NCI-H1092 (cell line): ENCODE results near the gene SVEP1.
"Not testable (repeated sequence)": the region's sequence is repeated elsewhere in the genome, so short reads cannot be mapped to it uniquely, and the experiment has no call there.

Source experiments
- DNase-seq: peaks from one replicate; lab custom pipeline; 2025; lab: John Stamatoyannopoulos, UW

The SVEP1 gene

GRCh38 chr9:110358992-110359391, 220.5 kb downstream of the SVEP1 start:
- not testable (repeated sequence) for DNase-seq

DNA sequence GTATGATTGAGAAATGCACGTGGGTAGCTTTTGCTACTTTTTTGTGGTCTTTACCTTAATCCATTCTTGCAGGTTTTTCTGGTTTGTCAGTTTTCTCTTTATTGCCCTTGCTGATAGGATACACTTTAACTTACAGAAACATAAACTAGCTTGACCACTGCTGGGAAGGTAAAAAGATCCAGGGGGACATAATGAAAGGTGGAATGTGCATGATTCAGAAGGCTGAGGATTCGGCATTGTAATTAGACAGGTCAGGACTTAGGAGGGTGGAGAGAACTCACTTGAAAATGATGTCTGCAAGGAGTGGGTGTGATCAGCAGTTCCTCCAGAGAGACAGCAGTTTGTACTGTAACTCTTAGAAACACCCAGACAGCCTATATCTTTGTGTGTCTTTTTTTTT, 222.0 kb downstream of the SVEP1 start:
- DNase-seq, result no peak

DNA sequence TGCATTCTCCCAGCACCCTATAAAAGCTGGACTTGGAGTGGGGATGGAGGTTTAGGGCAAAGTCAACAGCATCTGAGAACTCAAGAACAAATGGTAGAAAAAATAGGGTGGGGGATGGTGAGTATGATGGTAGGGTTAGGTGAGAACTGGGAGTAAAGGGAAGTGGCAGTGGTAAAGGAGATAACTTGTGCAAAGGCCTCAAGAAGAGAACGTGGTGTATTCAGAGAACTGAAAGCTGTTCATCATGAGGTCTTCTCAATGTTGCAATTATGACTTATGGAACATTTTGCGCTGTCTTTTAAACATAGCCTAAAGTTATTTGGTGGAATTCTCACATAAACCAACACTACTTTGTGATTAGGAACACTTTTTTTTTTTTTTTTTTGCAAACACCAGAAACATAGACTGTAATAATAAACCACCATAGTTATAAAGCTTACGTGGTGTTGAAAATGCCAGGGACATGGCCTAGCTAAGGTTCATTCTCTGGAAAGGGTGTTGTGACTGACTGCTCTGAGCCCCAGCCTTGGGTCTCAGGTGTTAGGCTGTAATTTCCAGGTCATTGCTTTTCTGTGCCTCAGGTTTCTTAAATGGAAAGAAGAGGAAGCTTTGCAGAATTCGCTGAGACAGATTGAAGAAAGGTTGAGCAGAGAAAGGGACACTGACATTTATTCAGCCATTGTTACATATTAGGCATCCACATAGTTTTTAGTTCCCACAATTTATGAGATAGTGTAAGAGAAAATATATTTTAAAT, 222.7 kb downstream of the SVEP1 start:
- no peak for DNase-seq

- no peak for DNase-seq
These were observed 223.6 kb downstream of the SVEP1 start for GRCh38 chr9:110355911-110356310.

DNA sequence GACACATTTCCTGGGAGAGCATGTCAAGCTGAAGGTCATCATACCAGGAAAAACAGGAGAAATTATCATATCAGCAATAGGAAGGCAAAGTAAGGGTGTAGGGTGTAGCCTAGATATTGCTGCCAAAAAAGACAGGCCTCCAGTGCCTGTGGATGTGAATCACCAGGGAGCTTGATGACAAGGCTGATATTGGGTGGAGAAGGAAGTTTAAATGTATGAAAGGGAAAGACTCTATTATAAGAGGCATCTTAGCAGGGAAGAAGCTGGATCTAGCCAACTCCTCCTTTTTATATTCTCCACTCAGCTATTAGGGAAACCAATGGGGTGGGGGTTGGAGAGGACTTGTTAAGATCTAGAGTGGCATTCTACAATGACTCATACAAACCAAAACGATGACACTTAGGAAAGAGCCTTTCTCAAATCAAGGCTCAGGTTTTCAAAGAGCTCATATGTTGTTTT, 228.5 kb downstream of the SVEP1 start:
- DNase-seq, result no peak

DNA sequence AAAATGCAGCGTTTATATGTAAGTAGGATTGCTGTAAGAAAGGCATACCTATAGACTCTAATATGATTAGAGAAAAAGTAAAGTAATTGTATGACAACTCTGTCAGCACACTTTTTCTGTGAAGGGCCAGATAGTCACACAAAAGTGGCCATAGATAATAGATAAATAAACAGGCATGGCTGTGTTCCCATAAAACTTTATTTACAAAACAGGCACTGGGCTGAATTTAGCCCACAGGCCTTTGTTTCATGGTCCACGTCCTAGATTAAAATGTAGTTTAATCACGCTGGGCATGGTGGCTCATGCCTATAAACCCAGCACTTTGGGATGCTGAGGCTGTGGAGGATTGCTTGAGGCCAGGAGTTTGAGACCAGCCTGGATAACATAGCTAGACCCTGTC, 233.2 kb downstream of the SVEP1 start:
- no peak for DNase-seq

GRCh38 chr9:110344821-110345220, 234.7 kb downstream of the SVEP1 start:
- no peak for DNase-seq

- DNase-seq, result no peak
These were observed 236.0 kb downstream of the SVEP1 start for GRCh38 chr9:110343551-110343950.

DNA sequence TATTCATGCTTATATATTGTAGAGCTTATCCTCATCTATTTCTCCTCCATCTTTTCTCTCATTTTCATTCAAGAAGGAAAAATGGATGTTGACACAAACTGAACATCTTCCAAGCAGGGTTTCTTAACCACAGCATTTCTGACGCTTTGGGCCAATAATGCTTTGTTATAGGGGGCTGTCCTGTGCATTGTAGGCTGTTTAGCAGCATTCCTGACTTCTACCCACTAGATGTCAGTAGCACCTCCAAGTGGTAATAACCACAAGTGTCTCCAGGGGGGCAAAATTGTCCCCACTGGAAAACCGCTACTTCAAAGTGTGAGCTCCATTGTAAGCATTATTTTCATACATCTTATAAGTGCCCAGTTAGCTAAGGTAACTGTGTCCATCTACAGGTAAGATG, 239.2 kb downstream of the SVEP1 start:
- DNase-seq, result no peak

DNA sequence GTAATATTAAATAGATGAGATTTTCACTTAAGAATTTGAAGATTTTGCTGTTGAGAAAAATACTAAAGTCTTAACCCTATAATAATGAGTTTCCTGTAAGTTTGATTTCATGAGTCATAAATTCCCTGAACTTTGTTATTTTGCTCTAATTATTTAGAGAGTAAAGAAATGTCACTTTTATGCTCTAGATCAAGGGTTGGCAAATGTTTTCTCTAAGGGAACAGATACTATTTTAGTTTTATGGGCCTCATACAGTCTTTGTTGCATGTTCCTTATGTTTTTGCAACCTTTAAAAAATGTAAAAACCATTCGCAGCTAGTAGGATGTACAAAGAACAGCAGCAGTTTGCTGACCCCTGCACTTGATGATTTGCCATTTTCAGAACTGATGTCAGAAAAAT, 241.4 kb downstream of the SVEP1 start:
- no peak for DNase-seq

DNA sequence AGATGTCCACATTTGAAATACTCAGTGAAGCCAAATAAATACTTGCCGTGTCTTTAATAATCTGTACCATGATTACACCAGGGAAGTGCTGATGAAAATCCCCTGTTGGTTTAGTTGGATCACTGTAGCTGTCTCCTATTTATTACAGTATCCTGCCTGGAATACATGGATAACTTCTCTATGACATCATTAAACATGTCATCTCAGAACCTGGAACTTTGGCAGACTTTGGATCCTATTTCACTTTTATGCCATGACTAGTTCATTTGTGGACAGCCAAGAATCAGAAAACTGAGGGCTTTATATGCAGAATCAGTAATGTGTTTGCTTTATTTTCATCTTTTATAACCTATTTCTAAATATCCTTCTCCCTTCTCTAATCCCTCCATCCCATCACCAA, 241.8 kb downstream of the SVEP1 start, which contains the start of gene TXNDC8:
TXNDC8 (minus strand) TSS at position 137 of the 400 bp plus-strand sequence.
- no peak for DNase-seq

DNA sequence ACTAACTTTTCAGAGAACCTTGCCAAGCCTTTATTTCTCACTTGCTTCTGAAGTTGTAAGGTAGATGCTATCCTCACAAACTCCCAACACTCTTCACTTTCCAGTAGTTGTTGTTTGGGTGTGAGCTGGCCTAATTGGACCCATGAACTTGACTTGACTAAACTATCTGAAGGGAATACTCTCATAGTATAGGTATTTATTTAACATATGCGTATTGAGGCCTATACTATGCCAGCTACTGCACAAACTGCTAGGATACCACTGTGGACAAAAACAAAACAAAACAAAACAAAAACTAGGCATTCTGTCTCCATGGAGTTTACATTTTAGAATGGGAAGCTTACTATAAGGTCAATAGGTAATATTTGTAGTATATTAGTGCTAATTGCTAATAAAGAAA, 243.2 kb downstream of the SVEP1 start:
- DNase-seq, result no peak

GRCh38 chr9:110334871-110335270, 244.7 kb downstream of the SVEP1 start:
- DNase-seq, result no peak

GRCh38 chr9:110334183-110334582, 245.4 kb downstream of the SVEP1 start:
- no peak for DNase-seq

GRCh38 chr9:110332766-110333165, 246.8 kb downstream of the SVEP1 start:
- DNase-seq, result no peak

- no peak for DNase-seq
These were observed 248.9 kb downstream of the SVEP1 start for GRCh38 chr9:110330484-110331105.

- no peak for DNase-seq
These were observed 249.8 kb downstream of the SVEP1 start for GRCh38 chr9:110329639-110330230.

- no peak for DNase-seq
These were observed 250.8 kb downstream of the SVEP1 start for GRCh38 chr9:110328763-110329162.

DNA sequence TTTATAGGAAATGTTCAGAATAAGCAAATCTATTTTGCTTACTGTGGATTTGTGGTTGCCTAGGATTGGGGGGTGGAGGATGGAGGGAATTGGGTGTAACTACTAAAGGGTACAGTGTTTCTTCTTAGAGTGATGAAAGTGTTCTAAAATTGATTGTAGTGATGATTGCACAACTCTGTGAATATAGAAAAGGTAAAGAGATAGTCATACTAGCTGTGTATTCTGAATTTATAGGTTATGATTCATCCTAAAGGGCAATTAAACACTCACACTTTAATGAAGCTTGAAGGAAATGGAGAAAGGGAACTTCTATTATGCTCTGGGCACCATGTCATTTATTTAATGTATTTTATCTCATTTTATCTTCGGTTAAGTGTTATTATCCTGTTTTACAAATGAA, 251.8 kb downstream of the SVEP1 start:
- DNase-seq, result no peak

GRCh38 chr9:110323818-110324217, 255.7 kb downstream of the SVEP1 start:
- DNase-seq, result no peak

- no peak for DNase-seq
These were observed 258.7 kb downstream of the SVEP1 start for GRCh38 chr9:110320651-110321445.

GRCh38 chr9:110319781-110320492, 259.6 kb downstream of the SVEP1 start:
- DNase-seq, result no peak
